PC-9 (cell line): ENCODE measurements around the gene KCNQ5. TPM values are rescaled to one million over a fixed set of nuclear protein-coding genes. Genes with fewer than 3 reads are reported as not detected.

Experiments
- BruUV-seq: library from RNA; stranded (reverse); fragments of 400-500 nt; replicated peaks from 2 replicates; lab custom pipeline; 2021; lab: Mats Ljungman, UMichigan
- CTCF ChIA-PET: fragments of 300-600 bp; sonication (Branson Sonifier 250); formaldehyde crosslinking; loops from one replicate; lab custom pipeline; 2022; ENCODE audit warnings: antibody characterized with exemption; lab: Charles Lee
- POLR2A ChIA-PET: fragments of 300-600 bp; sonication (Branson Sonifier 250); formaldehyde crosslinking; loops from one replicate; lab custom pipeline; 2022; ENCODE audit warnings: antibody characterized with exemption; ENCODE audit not compliant: unreplicated experiment; lab: Charles Lee
- DNase-seq, 2 experiments: peaks; one replicate each; pipeline versions ENCODE4 v3.0.0 to v3.0.0-alpha.2; 2015 to 2022; ENCODE audit warnings: mixed read lengths in 1 of 2
- H2AFZ ChIP-seq: fragments of 200-600 bp; sonication (generic); 2 replicates; pipeline ENCODE4 v1.8.1; 2017; ENCODE audit warnings: antibody characterized with exemption
- H3F3A ChIP-seq: fragments of 200-600 bp; sonication (generic); 2 replicates; pipeline ENCODE4 v1.8.1; 2017; ENCODE audit warnings: antibody characterized with exemption, mild to moderate bottlenecking, low read depth; ENCODE audit not compliant: insufficient read depth
- H3K27ac ChIP-seq: fragments of 200-600 bp; sonication (generic); 2 replicates; pipeline ENCODE4 v1.6.1; 2016; ENCODE audit warnings: mixed run types
- H3K27me3 ChIP-seq: fragments of 200-600 bp; sonication (generic); 2 replicates; pipeline ENCODE4 v1.6.1; 2016; ENCODE audit warnings: low read depth, mixed run types; ENCODE audit not compliant: insufficient read depth
- H3K36me3 ChIP-seq: fragments of 200-600 bp; sonication (generic); 2 replicates; pipeline ENCODE4 v1.6.1; 2016; ENCODE audit warnings: low read depth, mixed run types
- H3K4me1 ChIP-seq: fragments of 200-600 bp; sonication (generic); replicated peaks from 2 replicates; pipeline ENCODE4 v1.6.1; 2016; ENCODE audit warnings: mixed run types; ENCODE audit not compliant: insufficient read depth
- H3K4me2 ChIP-seq: fragments of 200-600 bp; sonication (generic); 2 replicates; pipeline ENCODE4 v1.6.1; 2017; ENCODE audit warnings: mixed run types
- H3K4me3 ChIP-seq: fragments of 200-600 bp; sonication (generic); 2 replicates; pipeline ENCODE4 v1.6.1; 2016; ENCODE audit warnings: mixed run types
- H3K79me2 ChIP-seq: fragments of 200-600 bp; sonication (generic); 2 replicates; pipeline ENCODE4 v1.6.1; 2017; ENCODE audit warnings: low read depth, mixed run types
- H3K9me2 ChIP-seq: fragments of 200-600 bp; sonication (generic); 2 replicates; pipeline ENCODE4 v1.8.1; 2017; ENCODE audit warnings: mild to moderate bottlenecking; ENCODE audit not compliant: insufficient read depth
- H3K9me3 ChIP-seq: fragments of 200-600 bp; sonication (generic); 2 replicates; pipeline ENCODE4 v1.8.1; 2016; ENCODE audit warnings: low read depth; ENCODE audit not compliant: insufficient read depth
- H4K20me1 ChIP-seq: fragments of 200-600 bp; sonication (generic); 2 replicates; pipeline ENCODE4 v1.8.1; 2017; ENCODE audit not compliant: insufficient read depth
- CTCF ChIP-seq: fragments of 200-600 bp; sonication (generic); conservative IDR thresholded peaks from 2 replicates; pipeline ENCODE4 v1.6.1; 2017; ENCODE audit warnings: mixed run types, antibody characterized with exemption, mild to moderate bottlenecking, moderate library complexity
- EZH2 ChIP-seq: fragments of 200-600 bp; sonication (generic); IDR thresholded peaks from 2 replicates; pipeline ENCODE4 v1.8.0; 2017; ENCODE audit warnings: antibody characterized with exemption, low read depth
- intact Hi-C: fragments of 100-400 bp; cut with micrococcal nuclease; formaldehyde crosslinking; loops from one replicate; pipeline ENCODE4 v1.10.0; 2022; ENCODE audit not compliant: unreplicated experiment
- total RNA-seq: library from RNA; stranded (reverse); gene quantifications from 2 replicates; pipeline ENCODE4 v1.2.3, GENCODE V29; 2021

Gene KCNQ5
- total RNA-seq, 1 experiment from 2014 or later, result 0.20 TPM

DNA sequence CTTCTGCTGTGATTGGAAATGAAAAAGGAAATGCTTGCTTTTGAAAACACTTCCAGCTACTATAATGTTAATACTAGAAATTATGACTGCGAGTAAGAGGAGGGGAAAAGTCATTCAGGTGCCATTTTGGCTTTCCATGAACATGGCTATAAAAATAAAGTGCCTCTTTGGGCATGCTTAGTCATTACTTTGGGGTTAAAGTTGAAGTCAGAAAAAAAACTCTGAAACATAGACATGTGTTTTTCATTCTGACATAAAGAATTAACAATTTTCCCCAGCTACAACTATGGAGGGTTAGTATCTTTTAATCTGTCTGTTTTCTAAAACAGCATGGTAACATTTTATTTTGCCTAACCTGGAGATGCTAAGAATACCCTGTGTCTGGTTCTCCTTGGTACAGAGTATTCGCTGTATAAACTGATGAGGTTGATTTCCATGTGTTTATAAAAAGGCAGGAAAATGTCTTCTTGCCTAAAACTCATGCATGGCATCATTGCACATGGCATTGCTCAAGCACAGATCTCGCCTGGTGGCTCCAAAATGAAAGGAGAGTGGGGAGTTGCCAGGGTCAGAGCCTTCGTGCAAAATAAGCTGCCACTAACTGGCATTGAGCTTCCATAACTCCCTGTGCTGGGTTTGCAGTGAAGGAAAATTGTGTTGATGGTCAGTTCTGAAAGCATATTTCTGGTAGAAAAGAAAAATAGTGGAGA, 188.9 kb downstream of the KCNQ5 start:
- no peaks in the 10 kb centered on the region for H3K4me1 ChIP-seq
- no peaks in the 10 kb centered on the region for H3K27me3 ChIP-seq
- no peak for DNase-seq
- BruUV-seq, result no TSS peak
- no peaks in the 10 kb centered on the region for H3F3A ChIP-seq
- H3K36me3 ChIP-seq, result no peaks in the 10 kb centered on the region
- no peaks in the 10 kb centered on the region for H4K20me1 ChIP-seq
- no peak overlapping the region for H3K4me2 ChIP-seq
- ChIA-PET CTCF (no interaction called here), POLR2A (no interaction called here)
- H3K27ac ChIP-seq, result no peak overlapping the region
- TF ChIP-seq EZH2, result no peak
- TF ChIP-seq CTCF, result no peak
- no peak overlapping the region for H2AFZ ChIP-seq
- no peak overlapping the region for H3K4me3 ChIP-seq
- H3K9me3 ChIP-seq, result no peaks in the 10 kb centered on the region
- H3K9me2 ChIP-seq, result no peaks in the 10 kb centered on the region
- intact Hi-C loops, result no loop called here
- H3K79me2 ChIP-seq, result no peaks in the 10 kb centered on the region

DNA sequence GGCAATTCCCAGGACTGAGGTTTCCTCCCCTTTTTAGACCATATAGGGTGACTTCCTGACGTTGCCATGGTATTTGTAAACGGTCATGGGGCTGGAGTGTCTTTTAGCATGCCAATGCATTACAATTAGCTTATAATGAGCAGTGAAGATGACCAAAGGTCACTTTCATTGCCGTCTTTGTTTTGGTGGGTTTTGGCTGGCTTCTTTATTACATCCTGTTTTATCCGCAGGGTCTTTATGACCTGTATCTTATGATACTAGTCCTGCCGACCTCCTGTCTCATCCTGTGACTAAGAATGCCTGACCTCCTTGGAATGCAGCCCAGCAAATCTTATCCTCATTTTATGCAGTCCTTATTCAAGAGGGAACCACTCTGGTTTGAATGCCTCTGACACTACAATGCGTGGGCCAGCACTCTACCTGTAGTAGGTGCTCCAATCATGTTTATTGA, 190.1 kb downstream of the KCNQ5 start:
- POLR2A ChIA-PET, result no interaction called here
- H2AFZ ChIP-seq, result no peak overlapping the region
- H3K9me3 ChIP-seq, result no peaks in the 10 kb centered on the region
- CTCF ChIA-PET, result no interaction called here
- no peaks in the 10 kb centered on the region for H3F3A ChIP-seq
- H3K4me3 ChIP-seq, result no peak overlapping the region
- H3K4me2 ChIP-seq, result no peak overlapping the region
- H3K27ac ChIP-seq, result no peak overlapping the region
- H3K9me2 ChIP-seq, result no peaks in the 10 kb centered on the region
- no peaks in the 10 kb centered on the region for H3K4me1 ChIP-seq
- no peaks in the 10 kb centered on the region for H3K79me2 ChIP-seq
- no peak for DNase-seq
- no peak for TF ChIP-seq CTCF
- TF ChIP-seq EZH2, result no peak
- no TSS peak for BruUV-seq
- intact Hi-C loops, result no loop called here
- no peaks in the 10 kb centered on the region for H3K27me3 ChIP-seq
- H3K36me3 ChIP-seq, result no peaks in the 10 kb centered on the region
- no peaks in the 10 kb centered on the region for H4K20me1 ChIP-seq

GRCh38 chr6:72813807-72814596, 192.1 kb downstream of the KCNQ5 start:
- H4K20me1 ChIP-seq, result no peaks in the 10 kb centered on the region
- no peaks in the 10 kb centered on the region for H3K9me2 ChIP-seq
- intact Hi-C loops, result no loop called here
- DNase-seq, result no peak
- no peaks in the 10 kb centered on the region for H3K79me2 ChIP-seq
- no TSS peak for BruUV-seq
- H2AFZ ChIP-seq, result no peak overlapping the region
- TF ChIP-seq CTCF (no peak), EZH2 (no peak)
- H3K27me3 ChIP-seq, result no peaks in the 10 kb centered on the region
- ChIA-PET POLR2A (no interaction called here), CTCF (no interaction called here)
- H3K4me3 ChIP-seq, result no peak overlapping the region
- H3K27ac ChIP-seq, result no peak overlapping the region
- no peaks in the 10 kb centered on the region for H3K36me3 ChIP-seq
- no peaks in the 10 kb centered on the region for H3K4me1 ChIP-seq
- no peak overlapping the region for H3K4me2 ChIP-seq
- H3K9me3 ChIP-seq, result no peaks in the 10 kb centered on the region
- H3F3A ChIP-seq, result no peaks in the 10 kb centered on the region
